Prostate gland (tissue), 2 donors: ENCODE results near the gene RAD51.

Experiments
- CTCF ChIP-seq, 4 experiments: fragments of 200-600 bp in 2 of 4; fragments of 450-650 bp in 2 of 4; sonication (generic) in 2 of 4; IDR thresholded peaks; 1 replicate in 3 of 4; 2 replicates in 1 of 4; pipeline ENCODE4 v1.5.1; 2016 to 2019; ENCODE audit warnings: antibody characterized with exemption in 4 of 4, mild to moderate bottlenecking in 2 of 4, moderate library complexity in 2 of 4
- POLR2A ChIP-seq: fragments of 450-650 bp; IDR thresholded peaks from one replicate; pipeline ENCODE4 v1.6.1; 2016; ENCODE audit warnings: antibody characterized with exemption, mild to moderate bottlenecking
- POLR2AphosphoS5 ChIP-seq: sonication (generic); formaldehyde crosslinking; IDR thresholded peaks from one replicate; pipeline ENCODE4 v1.6.1; 2017; ENCODE audit warnings: antibody characterized with exemption

- TF ChIP-seq CTCF (IDR thresholded peaks at IDR 0.05), result no peak
- TF ChIP-seq POLR2A, result no peak
- TF ChIP-seq POLR2AphosphoS5, result no peak
Measured at GRCh38 chr15:40736575-40736974, 41.6 kb downstream of the RAD51 start.
